AG08395 (cell line): ENCODE data around the gene LRRC3.

Experiments
- DNase-seq: peaks from one replicate; pipeline ENCODE4 v3.0.0; 2012; ENCODE audit warnings: mixed read lengths, low spot score

The LRRC3 gene

GRCh38 chr21:44440241-44441040 lies 14.9 kb upstream of the LRRC3 start:
- no peak for DNase-seq

- DNase-seq = no peak
Observed at GRCh38 chr21:44441041-44441400, 14.3 kb upstream of the LRRC3 start.

GRCh38 chr21:44441581-44442265 lies 13.6 kb upstream of the LRRC3 start:
- DNase-seq = no peak

- no peak for DNase-seq
Observed at GRCh38 chr21:44442266-44443125, 12.8 kb upstream of the LRRC3 start.

GRCh38 chr21:44443291-44443890 lies 11.9 kb upstream of the LRRC3 start:
- no peak for DNase-seq

GRCh38 chr21:44443891-44444285 lies 11.4 kb upstream of the LRRC3 start:
- DNase-seq = no peak

GRCh38 chr21:44444286-44444931 lies 10.9 kb upstream of the LRRC3 start:
- no peak for DNase-seq

DNA sequence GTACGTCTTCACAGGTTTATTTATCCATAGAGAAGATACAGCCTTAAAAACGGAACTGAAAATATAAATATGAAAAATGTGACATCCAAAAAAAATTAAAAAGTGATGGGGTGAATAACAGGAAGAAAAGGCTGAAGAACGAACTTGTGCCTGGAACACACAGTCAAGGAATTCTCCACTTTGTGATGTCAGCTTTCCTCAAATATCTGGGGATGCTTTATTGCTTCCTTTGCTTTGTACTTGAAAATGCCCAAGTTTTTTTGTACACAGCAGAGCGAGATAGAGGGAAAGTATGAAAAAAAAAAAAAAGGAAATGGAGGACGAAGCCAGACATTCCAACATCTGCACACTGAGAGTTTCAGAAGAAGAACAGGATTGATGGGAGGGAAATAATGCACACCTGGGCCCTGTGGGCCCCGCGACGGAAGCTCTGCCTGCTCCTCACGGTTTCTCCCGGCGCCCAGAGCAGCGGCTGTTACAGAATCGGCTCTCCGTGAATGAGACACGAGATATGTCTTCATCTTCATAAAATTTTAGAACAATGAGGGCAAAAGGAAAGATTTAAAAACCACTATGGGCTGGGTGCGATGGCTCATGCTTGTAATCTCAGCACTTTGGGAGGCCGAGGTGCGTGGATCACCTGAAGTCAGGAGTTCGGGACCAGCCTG lies 10.0 kb upstream of the LRRC3 start:
- DNase-seq = no peak

GRCh38 chr21:44448651-44449131 lies 6.6 kb upstream of the LRRC3 start:
- no peak for DNase-seq

DNA sequence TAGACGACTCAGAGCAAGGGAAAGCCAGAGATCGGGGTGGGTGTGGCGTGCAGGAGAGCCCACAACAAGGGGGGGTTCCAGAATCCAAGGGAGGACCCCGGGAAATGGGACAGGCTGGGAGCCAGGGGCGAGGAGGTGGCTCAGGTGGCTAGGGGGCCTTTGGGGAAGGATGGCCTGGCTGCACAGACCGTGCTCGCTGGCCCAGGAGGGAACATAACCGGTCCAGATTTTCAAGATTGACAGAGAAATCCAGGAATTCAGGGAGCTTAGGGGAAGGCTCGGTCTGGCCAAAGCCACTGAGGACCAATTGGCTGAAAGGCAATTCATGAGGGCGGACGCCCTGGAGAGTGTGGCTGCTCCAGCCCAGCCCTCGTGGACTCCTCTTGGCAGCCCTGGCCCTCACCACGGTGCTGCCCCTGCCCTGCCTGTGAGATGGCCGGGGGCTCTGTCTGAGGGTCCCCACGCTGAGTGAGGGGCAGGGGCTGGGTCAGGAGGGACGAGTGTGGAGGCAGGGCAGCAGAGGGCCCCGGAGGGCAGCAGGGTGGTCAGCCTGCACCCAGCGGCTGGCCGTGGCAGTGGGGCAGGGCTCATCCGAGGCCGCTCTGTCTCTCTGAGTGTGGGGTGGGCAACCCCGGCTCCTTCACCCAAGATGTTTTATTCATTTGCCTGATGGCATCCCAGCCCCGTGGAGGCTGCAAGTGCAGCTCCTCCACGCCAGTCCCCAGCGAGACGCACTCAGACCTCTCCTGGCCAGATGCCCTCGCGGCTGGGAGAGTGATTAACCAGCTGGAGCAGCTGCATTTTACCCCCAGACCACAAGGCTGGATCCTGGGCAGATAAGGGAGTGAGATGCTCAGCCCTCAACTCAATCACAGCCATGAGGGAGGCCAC lies 5.6 kb upstream of the LRRC3 start:
- DNase-seq = no peak

DNA sequence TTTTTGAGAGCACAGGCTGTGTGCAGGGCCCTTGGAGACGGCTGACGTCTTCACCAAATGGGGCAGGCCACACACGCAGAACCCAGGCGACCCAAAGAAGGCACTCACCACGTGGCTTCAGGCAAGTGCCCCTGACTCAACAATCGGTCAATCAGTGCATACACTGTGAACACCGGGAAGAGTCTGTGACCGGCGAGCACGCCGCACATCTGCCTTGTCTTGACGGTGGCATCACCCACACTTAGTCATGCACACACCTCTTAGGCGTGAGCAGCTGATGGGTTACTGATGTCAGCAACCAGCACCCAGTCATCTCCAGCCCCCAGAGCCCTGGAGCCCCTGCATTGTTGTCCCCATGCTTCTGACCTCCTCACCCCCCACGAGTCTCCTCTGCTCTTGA lies 4.9 kb upstream of the LRRC3 start:
- no peak for DNase-seq

DNA sequence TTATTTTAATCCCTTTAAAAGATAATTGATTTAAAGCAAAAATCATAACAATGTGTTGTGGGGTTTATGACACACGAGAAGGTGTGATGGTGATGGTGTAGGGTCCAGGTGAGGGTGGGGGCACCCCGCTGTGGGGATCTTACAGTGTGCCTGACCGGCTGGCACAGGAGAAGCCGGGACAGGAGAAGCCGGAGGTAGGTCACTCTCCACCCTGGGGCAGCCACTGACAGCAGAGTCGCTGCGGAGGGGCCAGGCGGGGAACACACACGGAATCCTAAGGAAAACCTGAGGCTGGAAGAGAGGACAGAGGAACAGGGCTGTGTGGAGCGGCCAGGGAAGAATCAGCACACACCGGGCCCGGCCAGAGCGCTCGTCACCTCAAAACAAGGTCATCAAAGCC lies 4.3 kb upstream of the LRRC3 start:
- no peak for DNase-seq

DNA sequence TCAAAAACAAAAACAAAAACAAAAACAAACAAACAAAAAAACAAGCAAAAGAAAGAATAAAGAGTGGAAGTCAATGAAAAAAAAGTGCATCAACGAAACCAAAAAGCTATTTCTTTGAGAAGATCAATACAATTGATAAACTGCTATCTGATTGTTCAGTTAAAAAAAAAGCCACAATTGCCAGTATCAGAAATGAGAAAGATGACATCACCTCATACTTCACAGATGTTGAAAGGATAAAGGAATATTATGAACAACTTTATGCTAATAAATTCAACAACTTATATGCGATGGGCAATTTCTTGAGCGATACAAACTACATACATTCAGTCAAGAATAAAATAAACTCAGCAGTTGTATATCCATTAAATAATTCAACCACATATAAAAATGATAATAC lies 2.2 kb upstream of the LRRC3 start:
- DNase-seq = no peak

GRCh38 chr21:44454058-44454457 lies 1.3 kb upstream of the LRRC3 start:
- no peak for DNase-seq

DNA sequence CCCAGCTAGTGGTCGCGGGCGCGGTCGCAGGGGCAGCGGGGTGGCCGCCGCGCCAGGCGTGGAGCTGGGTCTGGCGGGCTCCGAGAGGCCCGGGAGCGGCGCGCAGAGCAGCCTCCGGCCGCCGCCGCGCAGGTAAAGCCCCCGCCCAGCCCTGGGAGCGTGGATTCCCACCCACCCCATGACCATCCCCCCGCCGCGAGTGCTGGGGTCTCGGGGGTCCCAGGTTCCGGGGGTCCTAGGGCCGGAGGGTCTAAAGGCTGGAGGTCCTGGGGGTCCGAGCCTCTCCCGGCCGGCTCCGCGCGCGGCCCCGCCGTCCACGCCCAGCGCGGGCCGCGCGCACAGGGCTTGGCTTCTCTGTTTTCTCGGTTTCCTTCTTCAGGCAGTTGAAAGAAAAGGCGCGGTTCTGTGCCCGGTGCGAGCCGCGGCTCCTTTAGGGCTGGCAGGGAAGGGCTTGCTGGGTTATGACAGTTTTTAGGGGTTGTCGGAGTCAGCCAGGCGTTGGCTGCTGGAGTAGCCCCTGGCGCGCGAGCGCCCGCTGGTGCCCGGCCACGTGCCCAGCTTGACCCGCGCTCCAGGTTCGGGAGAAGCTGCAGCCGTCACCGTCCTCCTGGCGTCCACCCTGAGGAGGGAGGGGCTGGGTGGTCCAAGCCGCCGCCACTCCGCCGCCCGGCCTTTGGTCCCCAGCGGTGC lies 359 bp downstream of the LRRC3 start:
- peak; percentile 42 for DNase-seq

DNA sequence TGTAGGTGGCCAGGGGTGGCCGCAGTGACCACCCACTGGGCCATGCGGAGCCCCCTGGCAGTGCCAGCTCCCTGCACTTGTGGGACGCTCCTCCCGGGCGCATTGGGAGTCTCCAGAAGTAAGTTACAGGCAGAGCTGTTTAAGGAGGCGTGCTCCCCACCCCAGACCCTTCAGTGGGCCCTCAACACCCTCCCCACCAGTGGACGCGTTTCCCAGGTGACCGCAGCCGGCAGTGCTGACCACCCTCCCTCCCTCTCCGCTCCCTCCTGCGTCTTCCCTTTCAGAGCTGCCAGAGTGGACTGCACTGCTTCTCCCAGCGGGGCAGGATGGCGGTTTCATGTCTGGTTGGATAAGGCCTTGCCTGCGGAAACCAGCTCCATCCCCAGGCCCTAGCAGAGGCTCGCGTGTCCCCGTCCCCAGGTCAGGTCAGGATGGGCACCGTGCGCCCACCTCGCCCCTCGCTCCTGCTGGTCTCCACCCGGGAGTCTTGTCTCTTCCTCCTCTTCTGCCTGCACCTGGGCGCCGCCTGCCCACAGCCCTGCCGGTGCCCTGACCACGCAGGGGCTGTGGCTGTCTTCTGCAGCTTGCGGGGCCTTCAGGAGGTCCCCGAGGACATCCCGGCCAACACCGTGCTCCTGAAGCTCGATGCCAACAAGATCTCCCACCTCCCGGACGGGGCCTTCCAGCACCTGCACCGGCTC lies 1.1 kb downstream of the LRRC3 start:
- no peak for DNase-seq

DNA sequence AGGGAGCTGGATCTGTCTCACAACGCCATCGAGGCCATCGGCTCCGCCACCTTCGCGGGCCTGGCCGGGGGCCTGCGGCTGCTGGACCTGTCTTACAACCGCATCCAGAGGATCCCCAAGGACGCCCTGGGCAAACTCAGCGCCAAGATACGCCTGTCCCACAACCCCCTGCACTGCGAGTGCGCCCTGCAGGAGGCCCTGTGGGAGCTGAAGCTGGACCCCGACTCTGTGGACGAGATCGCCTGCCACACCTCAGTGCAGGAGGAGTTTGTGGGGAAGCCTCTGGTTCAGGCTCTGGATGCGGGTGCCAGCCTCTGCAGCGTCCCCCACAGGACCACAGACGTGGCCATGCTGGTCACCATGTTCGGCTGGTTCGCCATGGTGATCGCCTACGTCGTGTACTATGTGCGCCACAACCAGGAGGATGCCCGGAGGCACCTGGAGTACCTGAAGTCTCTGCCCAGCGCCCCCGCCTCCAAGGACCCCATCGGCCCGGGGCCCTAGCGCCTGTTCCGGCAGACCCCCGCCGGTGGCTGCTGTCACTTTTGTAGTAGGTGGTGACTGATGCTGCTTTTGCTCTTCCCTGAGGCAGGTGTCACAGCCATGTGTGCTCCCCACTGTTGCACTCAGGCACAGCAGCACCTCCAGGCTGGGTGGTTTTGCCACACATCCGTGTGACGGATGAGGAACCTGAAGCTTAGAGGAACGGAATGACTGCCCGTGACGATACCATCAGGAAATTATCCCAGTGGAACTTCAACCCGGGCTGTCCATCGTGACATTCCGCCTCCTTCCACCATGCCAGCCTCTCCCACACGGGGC lies 1.8 kb downstream of the LRRC3 start:
- no peak for DNase-seq
